ENCODE data around the gene TFF2.

The TFF2 gene

GRCh38 chr21:42307106-42307505, 43.7 kb downstream of the TFF2 start:
- Histone ChIP-seq H3K4me3 (ENCODE audit: low read depth, low read length) (no peak overlapping the region), H3K27me3 (ENCODE audit: insufficient read depth, low read depth, severe bottlenecking) (no peaks in the 10 kb centered on the region), H3K36me3 (no peaks in the 10 kb centered on the region), H3K9me3 (ENCODE audit: severe bottlenecking) (no peaks in the 10 kb centered on the region), H3K27ac (no peak overlapping the region)
- no peak for DNase-seq
- TF ChIP-seq, protein P1, sequence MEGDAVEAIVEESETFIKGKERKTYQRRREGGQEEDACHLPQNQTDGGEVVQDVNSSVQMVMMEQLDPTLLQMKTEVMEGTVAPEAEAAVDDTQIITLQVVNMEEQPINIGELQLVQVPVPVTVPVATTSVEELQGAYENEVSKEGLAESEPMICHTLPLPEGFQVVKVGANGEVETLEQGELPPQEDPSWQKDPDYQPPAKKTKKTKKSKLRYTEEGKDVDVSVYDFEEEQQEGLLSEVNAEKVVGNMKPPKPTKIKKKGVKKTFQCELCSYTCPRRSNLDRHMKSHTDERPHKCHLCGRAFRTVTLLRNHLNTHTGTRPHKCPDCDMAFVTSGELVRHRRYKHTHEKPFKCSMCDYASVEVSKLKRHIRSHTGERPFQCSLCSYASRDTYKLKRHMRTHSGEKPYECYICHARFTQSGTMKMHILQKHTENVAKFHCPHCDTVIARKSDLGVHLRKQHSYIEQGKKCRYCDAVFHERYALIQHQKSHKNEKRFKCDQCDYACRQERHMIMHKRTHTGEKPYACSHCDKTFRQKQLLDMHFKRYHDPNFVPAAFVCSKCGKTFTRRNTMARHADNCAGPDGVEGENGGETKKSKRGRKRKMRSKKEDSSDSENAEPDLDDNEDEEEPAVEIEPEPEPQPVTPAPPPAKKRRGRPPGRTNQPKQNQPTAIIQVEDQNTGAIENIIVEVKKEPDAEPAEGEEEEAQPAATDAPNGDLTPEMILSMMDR (IDR thresholded peaks at IDR 0.05; ENCODE audit: low read depth, low read length), result no peak

- Histone ChIP-seq H3K9me3 (ENCODE audit: severe bottlenecking) (no peaks in the 10 kb centered on the region), H3K27ac (no peak overlapping the region), H3K36me3 (no peaks in the 10 kb centered on the region), H3K27me3 (ENCODE audit: insufficient read depth, low read depth, severe bottlenecking) (no peaks in the 10 kb centered on the region), H3K4me3 (ENCODE audit: low read depth, low read length) (no peak overlapping the region)
- TF ChIP-seq, protein P1 (IDR thresholded peaks at IDR 0.05; ENCODE audit: low read depth, low read length), result no peak
- no peak for DNase-seq
These were observed 44.3 kb downstream of the TFF2 start for GRCh38 chr21:42306366-42307035.

- Histone ChIP-seq H3K9me3 (ENCODE audit: severe bottlenecking) (no peaks in the 10 kb centered on the region), H3K27ac (no peak overlapping the region), H3K4me3 (ENCODE audit: low read depth, low read length) (no peak overlapping the region), H3K36me3 (no peaks in the 10 kb centered on the region), H3K27me3 (ENCODE audit: insufficient read depth, low read depth, severe bottlenecking) (no peaks in the 10 kb centered on the region)
- DNase-seq, result no peak
- TF ChIP-seq, protein P1 (IDR thresholded peaks at IDR 0.05; ENCODE audit: low read depth, low read length), result no peak
These were observed 45.1 kb downstream of the TFF2 start for GRCh38 chr21:42305707-42306147.

GRCh38 chr21:42304556-42305454, 46.0 kb downstream of the TFF2 start:
- H3K9me3 ChIP-seq (ENCODE audit: severe bottlenecking), result no peaks in the 10 kb centered on the region
- no peak overlapping the region for H3K27ac ChIP-seq
- H3K4me3 ChIP-seq (ENCODE audit: low read depth, low read length), result no peak overlapping the region
- TF ChIP-seq, protein P1 (IDR thresholded peaks at IDR 0.05; ENCODE audit: low read depth, low read length), result no peak
- no peak for DNase-seq
- H3K36me3 ChIP-seq, result no peaks in the 10 kb centered on the region
- H3K27me3 ChIP-seq (ENCODE audit: insufficient read depth, low read depth, severe bottlenecking), result no peaks in the 10 kb centered on the region

DNA sequence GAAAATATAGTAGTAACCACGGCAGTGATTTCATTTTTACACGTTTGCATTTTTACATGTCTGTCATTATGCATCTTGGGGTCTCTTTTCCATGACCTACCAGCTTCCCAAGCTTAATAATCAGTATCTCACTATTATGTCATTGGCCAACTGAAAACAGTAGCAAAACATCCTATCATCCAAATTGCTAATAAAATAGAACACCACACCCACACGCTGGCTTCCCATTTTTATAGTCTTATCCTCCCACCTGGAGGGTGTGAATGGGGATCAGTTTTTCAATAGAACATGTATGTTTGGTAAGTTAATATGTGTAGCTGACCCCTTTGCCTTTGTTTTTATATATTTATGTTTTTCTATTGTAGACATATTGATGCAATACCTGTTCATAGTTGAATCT, 47.4 kb downstream of the TFF2 start:
- H3K27ac ChIP-seq, result no peak overlapping the region
- H3K9me3 ChIP-seq (ENCODE audit: severe bottlenecking), result no peaks in the 10 kb centered on the region
- H3K27me3 ChIP-seq (ENCODE audit: insufficient read depth, low read depth, severe bottlenecking), result no peaks in the 10 kb centered on the region
- H3K4me3 ChIP-seq (ENCODE audit: low read depth, low read length), result no peak overlapping the region
- TF ChIP-seq, protein P1 (IDR thresholded peaks at IDR 0.05; ENCODE audit: low read depth, low read length), result no peak
- no peak for DNase-seq
- H3K36me3 ChIP-seq, result peaks cover 2% of the 10 kb centered on the region; the same call in 1 of the 2 replicates
